ENCODE data around the gene USP17L20.
A peak's percentile ranks its signal among the peaks of the same experiment; 100 is the strongest.
"Not testable (repeated sequence)": the region's sequence is repeated elsewhere in the genome, so short reads cannot be mapped to it uniquely, and the experiment has no call there.

The USP17L20 gene
- 0 reads per million in 4 donors for total RNA-seq

- not testable (repeated sequence) for DNase-seq
Measured at GRCh38 chr4:9257824-9258223, at the start of gene USP17L20. TSS of gene USP17L20 (plus strand) at chr4:9258124. CDS start at chr4:9258124, 0 bp downstream.

- DNase-seq: not testable (repeated sequence)
Measured at GRCh38 chr4:9210357-9210756, 47.6 kb upstream of the USP17L20 start, which contains the start of gene USP17L10. TSS of gene USP17L10 (plus strand) at chr4:9210657. CDS start at chr4:9210657, 0 bp downstream.

- DNase-seq: not testable (repeated sequence)
Measured at GRCh38 chr4:9214701-9215100, 43.2 kb upstream of the USP17L20 start.

- DNase-seq: not testable (repeated sequence)
Measured at GRCh38 chr4:9215105-9215504, 42.8 kb upstream of the USP17L20 start, which contains the start of gene USP17L11. TSS of gene USP17L11 (plus strand) at chr4:9215405. CDS start at chr4:9215405, 0 bp downstream.

- not testable (repeated sequence) for DNase-seq
Measured at GRCh38 chr4:9219852-9220251, 38.1 kb upstream of the USP17L20 start, which contains the start of gene USP17L12. TSS of gene USP17L12 (plus strand) at chr4:9220152. CDS start at chr4:9220152, 0 bp downstream.

GRCh38 chr4:9224596-9224995, 33.3 kb upstream of the USP17L20 start, which contains the start of gene USP17L13:
TSS of gene USP17L13 (plus strand) at chr4:9224896. CDS start at chr4:9224896, 0 bp downstream.
- DNase-seq: not testable (repeated sequence)

- not testable (repeated sequence) for DNase-seq
Measured at GRCh38 chr4:9230249-9230648, 27.7 kb upstream of the USP17L20 start.

GRCh38 chr4:9234085-9234484, 23.8 kb upstream of the USP17L20 start, which contains the start of gene USP17L15:
TSS of gene USP17L15 (plus strand) at chr4:9234385. CDS start at chr4:9234385, 0 bp downstream.
- not testable (repeated sequence) for DNase-seq

GRCh38 chr4:9238461-9238860, 19.5 kb upstream of the USP17L20 start:
- DNase-seq: not testable (repeated sequence)

- DNase-seq: not testable (repeated sequence)
Measured at GRCh38 chr4:9243579-9243978, 14.3 kb upstream of the USP17L20 start, which contains the start of gene USP17L17. TSS of gene USP17L17 (plus strand) at chr4:9243879. CDS start at chr4:9243879, 0 bp downstream.

GRCh38 chr4:9247953-9248680, 9.8 kb upstream of the USP17L20 start, which contains the start of gene USP17L18:
TSS of gene USP17L18 (plus strand) at chr4:9248630. CDS start at chr4:9248630, 0 bp downstream.
- DNase-seq: peak in 2 of 5 donors; percentile 1 to 7

- DNase-seq: not testable (repeated sequence)
Measured at GRCh38 chr4:9253078-9253477, 4.8 kb upstream of the USP17L20 start, which contains the start of gene USP17L19. TSS of gene USP17L19 (plus strand) at chr4:9253378. CDS start at chr4:9253378, 0 bp downstream.

- DNase-seq: not testable (repeated sequence)
Measured at GRCh38 chr4:9262572-9262971, 4.6 kb downstream of the USP17L20 start, which contains the start of gene USP17L21. TSS of gene USP17L21 (plus strand) at chr4:9262872. CDS start at chr4:9262872, 0 bp downstream.

GRCh38 chr4:9267319-9267718, 9.4 kb downstream of the USP17L20 start, which contains the start of gene USP17L22:
TSS of gene USP17L22 (plus strand) at chr4:9267619. CDS start at chr4:9267619, 0 bp downstream.
- not testable (repeated sequence) for DNase-seq

GRCh38 chr4:9271719-9272118, 13.8 kb downstream of the USP17L20 start:
- peak in 4 of 5 donors; percentile 3 to 21 (median 8) for DNase-seq
